ENCODE data around the gene CDKN2B.

Gene CDKN2B

DNA sequence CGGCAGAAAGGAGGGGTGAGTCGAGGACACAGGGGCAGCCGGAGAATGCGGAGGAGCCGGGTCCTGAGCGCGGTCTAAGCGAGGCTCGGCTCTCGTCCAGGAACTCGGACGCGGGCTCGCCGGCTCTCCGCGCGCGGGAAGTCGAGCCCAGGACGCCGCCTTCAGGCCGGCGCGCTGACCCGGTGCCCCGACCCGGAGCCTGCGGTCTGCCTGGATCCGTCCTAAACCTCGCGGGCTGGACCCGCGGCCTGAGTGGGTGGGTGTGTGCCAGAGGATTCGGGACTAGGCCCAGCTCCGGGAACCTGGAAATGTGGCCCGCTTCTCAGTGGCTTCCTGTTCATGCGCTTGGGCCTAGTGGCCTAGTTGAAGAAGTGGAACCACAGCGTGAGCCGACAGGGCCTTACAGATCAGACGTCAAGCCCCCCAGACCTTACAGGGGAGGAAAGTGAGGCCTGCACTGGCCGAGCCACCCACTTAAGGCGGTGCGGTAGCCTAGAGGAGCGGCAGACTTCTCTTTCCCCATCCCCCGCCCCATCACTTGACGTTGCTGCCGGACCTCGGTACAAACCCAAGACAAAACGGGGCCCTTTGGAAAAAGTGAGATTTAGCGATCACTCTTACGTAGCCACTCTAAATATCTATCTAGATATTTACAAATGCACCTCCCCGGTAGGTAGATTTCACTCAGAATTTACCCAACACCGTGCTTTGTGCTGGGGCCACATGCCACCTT lies 13.3 kb downstream of the CDKN2B start:
- DNase-seq (ENCODE audit: low read depth, low spot score): no peak
- TF ChIP-seq FOXP2 (optimal IDR thresholded peaks at IDR 0.05; ENCODE audit: control extremely low read depth, extremely low read length, insufficient read depth) (no peak), EZH2 (IDR thresholded peaks at IDR 0.05) (no peak), POLR2AphosphoS5 (IDR thresholded peaks at IDR 0.05; ENCODE audit: borderline replicate concordance, low read depth, low read length) (no peak)
- H3K27ac ChIP-seq: peak overlapping the region; percentile 97

DNA sequence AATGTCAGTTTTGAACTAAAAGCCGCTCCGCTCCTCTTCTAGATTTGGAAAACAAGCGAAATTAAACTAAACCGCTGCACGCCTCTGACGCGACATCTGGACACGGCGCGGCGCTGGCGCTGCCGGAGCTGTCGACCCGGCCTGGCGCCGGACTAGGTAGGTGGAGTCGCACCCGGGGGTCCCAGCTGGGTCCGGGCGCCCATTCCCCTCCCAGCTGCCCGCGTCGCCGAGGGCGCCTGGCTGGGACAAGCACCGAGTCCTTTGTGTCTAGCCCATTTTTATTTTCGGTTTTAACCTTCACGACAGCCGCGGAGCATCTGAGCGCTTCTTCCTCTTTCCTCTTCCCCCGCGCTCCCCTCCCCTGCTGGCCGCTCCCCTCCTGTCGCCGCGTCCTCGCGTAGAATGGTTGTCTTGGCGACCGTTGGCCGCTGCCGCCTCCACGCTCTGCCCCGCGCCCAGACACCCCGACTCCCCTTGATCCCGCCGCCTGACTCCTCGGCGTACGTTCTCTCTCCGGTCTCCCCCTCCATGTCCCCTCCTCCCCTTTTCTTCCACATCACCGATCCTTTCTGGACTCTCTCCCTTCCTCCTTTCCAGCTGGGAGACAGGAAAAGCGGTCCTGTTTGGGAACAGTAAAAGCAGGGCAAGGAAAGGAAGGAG lies 14.0 kb downstream of the CDKN2B start:
- H3K4me3 ChIP-seq: peak overlapping the region; percentile 95
- H3K9ac ChIP-seq (ENCODE audit: insufficient read length): peak overlapping the region; percentile 88
- peak overlapping the region; percentile 97 for H3K27ac ChIP-seq
- DNase-seq (ENCODE audit: low read depth, low spot score): no peak
- peaks cover 6% of the 10 kb centered on the region for H3K36me3 ChIP-seq (ENCODE audit: insufficient read depth, low read length)
- no peak for TF ChIP-seq POLR2AphosphoS5 (IDR thresholded peaks at IDR 0.05; ENCODE audit: borderline replicate concordance, low read depth, low read length)
- TF ChIP-seq FOXP2 (optimal IDR thresholded peaks at IDR 0.05; ENCODE audit: control extremely low read depth, extremely low read length, insufficient read depth): no peak
- TF ChIP-seq EZH2 (IDR thresholded peaks at IDR 0.05): no peak
- no peaks in the 10 kb centered on the region for H3K9me3 ChIP-seq (ENCODE audit: low read depth, low read length)

More for the DNA sequence above, 13.3 kb downstream of the CDKN2B start:
- H3K36me3 ChIP-seq (ENCODE audit: insufficient read depth, low read length): 0 out of 2 replicates have a peak, but pooled peaks cover 4% of the 10 kb centered on the region
- H3K9ac ChIP-seq (ENCODE audit: insufficient read length): peak overlapping the region; percentile 88
- no peaks in the 10 kb centered on the region for H3K9me3 ChIP-seq (ENCODE audit: low read depth, low read length)
- H3K4me3 ChIP-seq: peak overlapping the region; percentile 95

DNA sequence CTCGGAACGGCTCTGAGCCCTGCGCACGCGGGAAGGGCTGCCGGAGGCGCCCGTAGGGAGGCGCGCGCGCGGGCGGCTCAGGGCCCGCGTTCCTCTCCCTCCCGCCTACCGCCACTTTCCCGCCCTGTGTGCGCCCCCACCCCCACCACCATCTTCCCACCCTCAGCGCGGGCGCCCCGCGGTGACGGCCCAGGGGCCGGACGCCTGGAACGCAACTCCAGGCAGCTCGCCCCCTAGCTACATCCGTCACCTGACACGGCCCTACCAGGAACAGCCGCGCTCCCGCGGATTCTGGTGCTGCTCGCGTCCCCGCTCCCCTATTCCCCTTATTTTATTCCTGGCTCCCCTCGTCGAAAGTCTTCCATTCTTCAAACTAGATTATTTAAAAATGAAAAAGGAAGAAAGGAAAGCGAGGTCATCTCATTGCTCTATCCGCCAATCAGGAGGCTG lies 14.5 kb downstream of the CDKN2B start, which contains the start of gene CDKN2B-AS1:
Gene CDKN2B-AS1 (plus strand): TSS at position 236 of the 450 bp plus-strand sequence.
- no peaks in the 10 kb centered on the region for H3K9me3 ChIP-seq (ENCODE audit: low read depth, low read length)
- H3K4me3 ChIP-seq: peak within 1 kb of the TSS; percentile 95
- DNase-seq (ENCODE audit: low read depth, low spot score): no peak
- H3K27ac ChIP-seq: peak within 1 kb of the TSS; percentile 97
- H3K36me3 ChIP-seq (ENCODE audit: insufficient read depth, low read length): peaks cover 11% of the 10 kb centered on the region
- TF ChIP-seq POLR2AphosphoS5 (IDR thresholded peaks at IDR 0.05; ENCODE audit: borderline replicate concordance, low read depth, low read length) (no peak; the same call in 1 of the 2 replicates), EZH2 (IDR thresholded peaks at IDR 0.05) (no peak), FOXP2 (optimal IDR thresholded peaks at IDR 0.05; ENCODE audit: control extremely low read depth, extremely low read length, insufficient read depth) (no peak)
- H3K9ac ChIP-seq (ENCODE audit: insufficient read length): peak within 1 kb of the TSS; percentile 90

DNA sequence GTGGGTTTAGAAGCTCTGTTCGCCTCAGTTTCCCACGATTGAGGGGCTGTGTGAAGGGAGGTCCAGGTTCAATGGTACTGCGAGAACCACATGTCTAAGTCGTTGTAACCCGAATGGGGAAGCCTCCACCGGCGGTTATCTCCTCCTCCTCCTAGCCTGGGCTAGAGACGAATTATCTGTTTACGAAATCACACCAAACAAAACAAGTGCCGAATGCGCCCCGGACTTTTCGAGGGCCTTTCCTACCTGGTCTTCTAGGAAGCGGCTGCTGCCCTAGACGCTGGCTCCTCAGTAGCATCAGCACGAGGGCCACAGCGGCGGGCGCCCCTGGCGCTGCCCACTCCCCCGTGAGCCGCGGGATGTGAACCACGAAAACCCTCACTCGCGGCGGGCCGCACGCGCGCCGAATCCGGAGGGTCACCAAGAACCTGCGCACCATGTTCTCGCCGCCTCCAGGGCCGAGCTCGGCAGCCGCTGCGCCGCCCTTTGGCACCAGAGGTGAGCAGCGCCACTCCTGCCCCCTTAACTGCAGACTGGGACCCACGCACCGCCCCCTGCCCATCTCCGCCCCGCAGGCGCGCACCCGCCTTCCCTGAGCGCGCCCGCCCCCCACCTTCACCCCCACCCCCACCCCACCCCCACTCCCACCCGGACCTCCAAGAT lies 15.1 kb downstream of the CDKN2B start, which contains the start of gene CDKN2A:
Gene CDKN2A (minus strand): TSS at position 500 of the 663 bp plus-strand sequence.
- peak within 1 kb of the TSS; percentile 97 for H3K27ac ChIP-seq
- H3K36me3 ChIP-seq (ENCODE audit: insufficient read depth, low read length): peaks cover 15% of the 10 kb centered on the region
- H3K4me3 ChIP-seq: peak within 1 kb of the TSS; percentile 95
- peak within 1 kb of the TSS; percentile 90 for H3K9ac ChIP-seq (ENCODE audit: insufficient read length)
- TF ChIP-seq EZH2 (IDR thresholded peaks at IDR 0.05) (no peak), POLR2AphosphoS5 (IDR thresholded peaks at IDR 0.05; ENCODE audit: borderline replicate concordance, low read depth, low read length) (peak; percentile 75), FOXP2 (optimal IDR thresholded peaks at IDR 0.05; ENCODE audit: control extremely low read depth, extremely low read length, insufficient read depth) (no peak)
- H3K9me3 ChIP-seq (ENCODE audit: low read depth, low read length): no peaks in the 10 kb centered on the region
- DNase-seq (ENCODE audit: low read depth, low spot score): no peak

DNA sequence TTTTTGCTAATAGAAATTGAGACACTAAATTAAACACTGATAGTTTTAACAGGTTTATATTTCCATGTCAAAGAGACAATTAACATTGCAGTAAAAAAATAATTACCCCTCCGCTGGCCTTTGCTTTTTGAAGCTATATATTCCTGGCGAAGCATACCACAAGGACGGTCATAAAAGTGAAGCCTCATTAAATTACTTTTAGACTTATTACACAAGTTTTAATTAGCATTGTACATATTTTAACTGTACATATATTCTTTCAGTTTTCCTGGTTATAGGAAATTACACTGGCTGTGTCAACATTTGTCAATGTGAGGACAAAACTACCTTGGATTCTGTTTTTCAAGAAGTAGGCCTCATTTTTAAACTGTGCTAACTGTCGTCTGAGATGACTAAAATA lies 16.1 kb downstream of the CDKN2B start:
- no peak for TF ChIP-seq POLR2AphosphoS5 (IDR thresholded peaks at IDR 0.05; ENCODE audit: borderline replicate concordance, low read depth, low read length)
- no peak for TF ChIP-seq FOXP2 (optimal IDR thresholded peaks at IDR 0.05; ENCODE audit: control extremely low read depth, extremely low read length, insufficient read depth)
- TF ChIP-seq EZH2 (IDR thresholded peaks at IDR 0.05): no peak
- Histone ChIP-seq H3K9ac (ENCODE audit: insufficient read length) (peak overlapping the region; percentile 90), H3K36me3 (ENCODE audit: insufficient read depth, low read length) (peaks cover 15% of the 10 kb centered on the region), H3K27ac (peak overlapping the region; percentile 84), H3K9me3 (ENCODE audit: low read depth, low read length) (no peaks in the 10 kb centered on the region), H3K4me3 (peak overlapping the region; percentile 92)
- DNase-seq (ENCODE audit: low read depth, low spot score): no peak

DNA sequence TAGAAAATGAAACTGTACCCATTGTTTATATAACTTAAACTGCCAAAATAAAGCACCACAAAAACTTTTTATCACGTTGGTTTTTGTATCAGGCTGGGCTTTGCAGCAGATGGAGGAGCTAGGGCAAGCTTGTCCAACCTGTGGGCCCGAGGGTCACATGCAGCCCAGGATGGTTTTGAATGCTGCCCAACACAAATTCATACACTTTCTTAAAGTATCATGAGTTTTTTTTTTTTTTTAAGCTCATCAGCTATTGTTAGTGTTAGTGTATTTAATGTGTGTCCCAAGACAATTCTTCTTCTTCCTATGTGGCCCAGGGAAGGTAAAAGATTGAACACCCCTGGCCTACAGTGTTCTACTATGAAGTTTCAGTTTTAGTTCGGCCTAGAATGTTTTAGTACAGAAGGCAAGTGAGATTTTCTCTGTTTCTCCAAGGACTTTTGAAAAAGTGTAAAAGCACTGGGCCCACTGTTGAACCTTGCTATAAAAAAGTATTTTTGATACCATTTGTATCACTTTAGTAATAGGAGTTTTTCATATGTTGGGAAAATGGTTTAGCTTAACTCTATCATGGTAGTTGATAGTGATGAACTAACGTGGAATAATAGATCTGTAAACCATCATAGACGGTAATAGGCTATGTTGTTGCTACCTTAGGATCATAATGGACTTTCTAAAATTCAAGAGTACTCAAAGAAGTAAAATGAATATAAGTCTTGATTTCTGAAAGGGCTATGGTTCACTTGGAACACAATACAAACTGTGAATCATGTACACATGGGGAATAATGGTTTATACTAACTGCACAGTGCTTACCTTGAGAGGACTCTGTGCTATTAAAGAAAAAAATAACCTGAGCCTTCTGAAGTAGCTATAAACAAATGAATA lies 17.8 kb downstream of the CDKN2B start:
- Histone ChIP-seq H3K36me3 (ENCODE audit: insufficient read depth, low read length) (peaks cover 11% of the 10 kb centered on the region), H3K27ac (peak overlapping the region; percentile 48; the same call in 1 of the 2 replicates), H3K4me3 (peak overlapping the region; percentile 92), H3K9ac (ENCODE audit: insufficient read length) (peak overlapping the region; percentile 90), H3K9me3 (ENCODE audit: low read depth, low read length) (no peaks in the 10 kb centered on the region)
- TF ChIP-seq FOXP2 (optimal IDR thresholded peaks at IDR 0.05; ENCODE audit: control extremely low read depth, extremely low read length, insufficient read depth) (no peak), EZH2 (IDR thresholded peaks at IDR 0.05) (no peak), POLR2AphosphoS5 (IDR thresholded peaks at IDR 0.05; ENCODE audit: borderline replicate concordance, low read depth, low read length) (no peak)
- no peak for DNase-seq (ENCODE audit: low read depth, low spot score)

DNA sequence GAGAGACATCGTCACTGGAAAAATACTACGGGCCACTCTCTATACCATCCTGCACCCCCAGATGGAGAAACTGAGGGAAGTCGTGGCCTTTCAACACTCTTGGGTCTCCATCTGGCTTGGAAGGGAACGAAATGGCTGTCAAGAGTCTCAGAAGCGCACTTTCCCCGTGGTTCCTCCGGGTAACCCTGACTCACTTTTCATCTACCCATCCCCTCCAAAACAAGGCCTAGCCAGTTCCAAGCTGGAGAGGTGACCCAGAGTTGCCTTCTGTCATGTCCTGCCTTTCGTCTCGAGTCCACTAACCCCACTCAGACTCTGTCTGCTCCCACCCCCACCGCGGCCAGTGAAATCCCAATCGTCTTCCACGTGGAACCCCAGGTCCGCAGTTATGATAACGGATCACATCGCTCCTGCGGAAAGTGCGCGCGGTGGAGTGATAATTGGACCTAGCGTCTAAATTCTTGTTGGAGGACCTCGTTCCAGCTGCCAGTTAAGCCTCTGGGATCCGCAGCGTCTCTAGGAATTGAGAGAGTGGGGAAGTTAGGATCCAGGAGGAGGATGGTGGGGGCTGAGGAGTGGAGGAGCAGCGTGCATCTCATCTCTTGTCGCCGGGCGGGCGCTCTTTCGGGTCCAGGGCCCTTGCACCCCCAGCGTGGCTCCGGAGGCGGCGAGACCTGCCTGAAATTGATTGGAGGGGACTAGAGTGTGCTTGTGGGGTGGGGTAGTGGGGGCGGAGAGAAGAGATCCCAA lies 19.5 kb downstream of the CDKN2B start:
- TF ChIP-seq EZH2 (IDR thresholded peaks at IDR 0.05) (no peak), FOXP2 (optimal IDR thresholded peaks at IDR 0.05; ENCODE audit: control extremely low read depth, extremely low read length, insufficient read depth) (no peak), POLR2AphosphoS5 (IDR thresholded peaks at IDR 0.05; ENCODE audit: borderline replicate concordance, low read depth, low read length) (no peak)

More for the DNA sequence above, 19.5 kb downstream of the CDKN2B start:
- Histone ChIP-seq H3K9ac (ENCODE audit: insufficient read length) (no peak overlapping the region), H3K4me3 (peak overlapping the region; percentile 80), H3K36me3 (ENCODE audit: insufficient read depth, low read length) (peaks cover 11% of the 10 kb centered on the region), H3K27ac (peak overlapping the region; percentile 96), H3K9me3 (ENCODE audit: low read depth, low read length) (no peaks in the 10 kb centered on the region)
- no peak for DNase-seq (ENCODE audit: low read depth, low spot score)

Data from SK-N-MC (cell line).